HepG2 (cell line): ENCODE measurements around the gene ASIC3. TPM values are rescaled to one million over a fixed set of nuclear protein-coding genes. Genes with fewer than 3 reads are reported as not detected.

Experiments
- FOSL2 ChIP-seq: sonication (generic); formaldehyde crosslinking; IDR thresholded peaks from 2 replicates; pipeline ENCODE4 v1.4.0; 2020; ENCODE audit warnings: missing genetic modification reagents
- IRX3 ChIP-seq: sonication (generic); formaldehyde crosslinking; IDR thresholded peaks from 2 replicates; pipeline ENCODE4 v1.8.1; 2023; ENCODE audit warnings: mild to moderate bottlenecking, low read depth, missing genetic modification reagents, borderline replicate concordance
- KLF11 ChIP-seq: IDR thresholded peaks from 2 replicates; pipeline ENCODE4 v1.6.1; 2016; ENCODE audit warnings: missing compliant biosample characterization
- KLF12 ChIP-seq: sonication (generic); formaldehyde crosslinking; IDR thresholded peaks from 2 replicates; pipeline ENCODE4 v1.4.0; 2020; ENCODE audit warnings: missing genetic modification reagents, borderline replicate concordance
- MAZ ChIP-seq, 2 experiments: sonication (generic) in 1 of 2; formaldehyde crosslinking in 1 of 2; IDR thresholded peaks; 2 replicates each; pipeline versions ENCODE4 v1.5.0 to v1.6.1; 2012 to 2020; ENCODE audit warnings: low read depth in 2 of 2, mild to moderate bottlenecking in 2 of 2, borderline replicate concordance in 1 of 2, improper control_type of control experiment in 1 of 2, low read length in 1 of 2, missing genetic modification reagents in 1 of 2, moderate library complexity in 1 of 2
- POLR2AphosphoS5 ChIP-seq: IDR thresholded peaks from 2 replicates; pipeline ENCODE4 v1.6.1; 2012; ENCODE audit warnings: low read depth, low read length
- PRMT3 ChIP-seq: sonication (generic); formaldehyde crosslinking; IDR thresholded peaks from 2 replicates; pipeline ENCODE4 v1.8.1; 2022; ENCODE audit warnings: low read depth, mild to moderate bottlenecking, moderate library complexity, missing genetic modification reagents, borderline replicate concordance
- RELA ChIP-seq: sonication (generic); formaldehyde crosslinking; IDR thresholded peaks from 2 replicates; pipeline ENCODE4 v1.4.0; 2020; ENCODE audit warnings: missing genetic modification reagents
- TBX2 ChIP-seq: sonication (generic); formaldehyde crosslinking; IDR thresholded peaks from 2 replicates; pipeline ENCODE4 v1.5.0; 2020; ENCODE audit warnings: missing genetic modification reagents, mild to moderate bottlenecking, borderline replicate concordance
- TSC22D2 ChIP-seq: sonication (generic); formaldehyde crosslinking; IDR thresholded peaks from 2 replicates; pipeline ENCODE4 v1.5.1; 2020; ENCODE audit warnings: missing genetic modification reagents, mild to moderate bottlenecking, borderline replicate concordance
- ZFP41 ChIP-seq: sonication (generic); formaldehyde crosslinking; IDR thresholded peaks from 2 replicates; pipeline ENCODE4 v1.4.0; 2020; ENCODE audit warnings: mild to moderate bottlenecking, missing genetic modification reagents, borderline replicate concordance
- ZFX ChIP-seq: sonication (generic); formaldehyde crosslinking; IDR thresholded peaks from 2 replicates; pipeline ENCODE4 v1.4.0; 2020; ENCODE audit warnings: mild to moderate bottlenecking, low read depth, missing genetic modification reagents, moderate library complexity
- ZNF143 ChIP-seq: sonication (generic); formaldehyde crosslinking; IDR thresholded peaks from 2 replicates; pipeline ENCODE4 v1.4.0; 2020; ENCODE audit warnings: missing genetic modification reagents
- ZNF230 ChIP-seq: sonication (generic); formaldehyde crosslinking; IDR thresholded peaks from 2 replicates; pipeline ENCODE4 v1.4.0; 2020; ENCODE audit warnings: mild to moderate bottlenecking, missing genetic modification reagents
- ZNF3 ChIP-seq: IDR thresholded peaks from 2 replicates; pipeline ENCODE4 v1.7.0; 2017; ENCODE audit warnings: inconsistent platforms
- ZNF317 ChIP-seq: sonication (generic); formaldehyde crosslinking; IDR thresholded peaks from 2 replicates; pipeline ENCODE4 v1.5.0; 2020; ENCODE audit warnings: mild to moderate bottlenecking, missing genetic modification reagents
- ZNF703 ChIP-seq: sonication (generic); formaldehyde crosslinking; IDR thresholded peaks from 2 replicates; pipeline ENCODE4 v1.5.1; 2020; ENCODE audit warnings: missing genetic modification reagents, mild to moderate bottlenecking, moderate library complexity, borderline replicate concordance
- ZNF713 ChIP-seq: sonication (generic); formaldehyde crosslinking; IDR thresholded peaks from 2 replicates; pipeline ENCODE4 v1.4.0; 2020; ENCODE audit warnings: mild to moderate bottlenecking, missing genetic modification reagents
- ZSCAN22 ChIP-seq: sonication (generic); formaldehyde crosslinking; IDR thresholded peaks from 2 replicates; pipeline ENCODE4 v1.4.0; 2020; ENCODE audit warnings: mild to moderate bottlenecking, missing genetic modification reagents
- polyA plus RNA-seq, 8 experiments: library from polyadenylated mRNA; depleted of rRNA in 3 of 8; stranded (reverse) in 7 of 8; unstranded in 1 of 8; fragments of >200 nt; fragmentation: Illumina TruSeq in 4 of 8; extraction: Trizol in 4 of 8; gene quantifications; 2 replicates each; pipeline versions ENCODE4 v1.2.1 to v1.2.3, GENCODE V29; 2011 to 2016; ENCODE audit warnings: low read depth in 4 of 8, missing spikeins in 1 of 8, mixed read lengths in 1 of 8; ENCODE audit not compliant: insufficient read depth in 1 of 8
- total RNA-seq, 5 experiments: library from RNA; depleted of rRNA; stranded (reverse); fragments of >200 nt; fragmentation: Illumina TruSeq; extraction: Trizol; gene quantifications; 2 replicates each; pipeline ENCODE4 v1.2.3, GENCODE V29; 2016; ENCODE audit warnings: low read depth in 1 of 5
- TF ChIP-seq, protein P1 (sequence below): sonication (generic); formaldehyde crosslinking; IDR thresholded peaks from 2 replicates; pipeline ENCODE4 v1.4.0; 2020; ENCODE audit warnings: mild to moderate bottlenecking, missing genetic modification reagents
- TF ChIP-seq, protein P2 (sequence below): sonication (generic); formaldehyde crosslinking; IDR thresholded peaks from 2 replicates; pipeline ENCODE4 v1.8.1; 2022; ENCODE audit warnings: low read depth, mild to moderate bottlenecking, missing genetic modification reagents
- TF ChIP-seq, protein P3 (sequence below): sonication (generic); formaldehyde crosslinking; IDR thresholded peaks from 2 replicates; pipeline ENCODE4 v1.5.0; 2020; ENCODE audit warnings: mild to moderate bottlenecking, missing genetic modification reagents, borderline replicate concordance

ASIC3 gene
- total and polyA plus RNA-seq, 2 of the 13 experiments (the other 11 are each of a cell fraction or from before 2014, with no cell fraction given) = 0.51 TPM; not detected in 1

DNA sequence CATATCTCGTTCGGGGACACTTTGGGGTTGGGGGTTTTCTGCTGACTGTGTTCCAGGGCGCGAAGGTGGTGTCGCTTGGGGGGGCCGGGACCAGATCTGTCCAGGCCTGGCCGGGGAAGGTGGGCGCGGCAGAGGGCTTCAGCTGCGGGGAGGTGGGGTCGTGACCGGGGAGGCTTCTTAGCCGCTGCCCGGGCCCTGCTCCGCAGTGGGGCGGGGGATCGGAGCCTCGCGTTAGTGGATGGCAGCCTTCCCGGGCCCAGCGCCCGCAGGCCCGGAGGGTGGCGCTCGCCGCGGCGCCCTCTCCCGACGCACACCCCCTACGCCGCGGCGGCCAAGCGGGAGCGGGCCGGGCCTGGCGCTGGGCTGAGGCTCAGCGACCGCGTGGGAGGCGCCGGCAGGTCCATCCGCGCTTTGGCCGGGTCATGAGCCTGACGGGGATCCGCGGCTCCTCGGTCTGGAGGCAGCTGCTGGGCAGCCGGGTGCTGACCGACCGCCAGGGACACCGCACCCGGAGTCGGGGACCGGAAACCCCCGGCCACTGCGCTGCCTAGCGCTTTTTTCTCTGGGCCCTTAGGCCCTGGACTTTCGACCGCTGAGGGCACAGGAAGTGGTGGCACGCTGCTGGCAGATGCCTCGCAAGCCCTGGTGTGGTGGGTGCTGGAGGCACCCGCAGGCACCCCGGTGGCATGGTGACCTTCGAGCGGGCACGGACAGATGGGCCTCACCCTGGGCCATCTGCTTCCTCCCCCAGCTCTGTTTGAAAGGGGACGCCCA lies 39.1 kb downstream of the ASIC3 start (continued):
- peak; percentile 62; the same call in 1 of the 2 replicates for TF ChIP-seq IRX3 (CRISPR knock-in tag)
- TF ChIP-seq KLF12 (CRISPR knock-in tag) = no peak; the same call in 1 of the 2 replicates
- no peak for TF ChIP-seq ZNF230 (CRISPR knock-in tag)
- TF ChIP-seq, protein P1, sequence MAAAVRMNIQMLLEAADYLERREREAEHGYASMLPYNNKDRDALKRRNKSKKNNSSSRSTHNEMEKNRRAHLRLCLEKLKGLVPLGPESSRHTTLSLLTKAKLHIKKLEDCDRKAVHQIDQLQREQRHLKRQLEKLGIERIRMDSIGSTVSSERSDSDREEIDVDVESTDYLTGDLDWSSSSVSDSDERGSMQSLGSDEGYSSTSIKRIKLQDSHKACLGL = peak; percentile 68
- TF ChIP-seq POLR2AphosphoS5 = no peak
- TF ChIP-seq ZNF3 (CRISPR knock-in tag) = no peak
- TF ChIP-seq ZFP41 (CRISPR knock-in tag) = no peak
- no peak for TF ChIP-seq RELA (CRISPR knock-in tag)
- TF ChIP-seq ZSCAN22 (CRISPR knock-in tag) = no peak
- peak; percentile 90 for TF ChIP-seq ZFX (CRISPR knock-in tag)
- TF ChIP-seq TBX2 = 0 out of 2 replicates have a peak, but pooled peaks have one; percentile 12
- no peak for TF ChIP-seq MAZ (IDR thresholded peaks at IDR 0.05; ENCODE audit: borderline replicate concordance, low read depth, low read length)
- TF ChIP-seq MAZ (CRISPR knock-in tag; IDR thresholded peaks at IDR 0.05; ENCODE audit: low read depth) = peak; percentile 66; the same call in 1 of the 2 replicates
- peak; percentile 23; the same call in 1 of the 2 replicates for TF ChIP-seq FOSL2 (CRISPR knock-in tag)
- TF ChIP-seq, protein P2, sequence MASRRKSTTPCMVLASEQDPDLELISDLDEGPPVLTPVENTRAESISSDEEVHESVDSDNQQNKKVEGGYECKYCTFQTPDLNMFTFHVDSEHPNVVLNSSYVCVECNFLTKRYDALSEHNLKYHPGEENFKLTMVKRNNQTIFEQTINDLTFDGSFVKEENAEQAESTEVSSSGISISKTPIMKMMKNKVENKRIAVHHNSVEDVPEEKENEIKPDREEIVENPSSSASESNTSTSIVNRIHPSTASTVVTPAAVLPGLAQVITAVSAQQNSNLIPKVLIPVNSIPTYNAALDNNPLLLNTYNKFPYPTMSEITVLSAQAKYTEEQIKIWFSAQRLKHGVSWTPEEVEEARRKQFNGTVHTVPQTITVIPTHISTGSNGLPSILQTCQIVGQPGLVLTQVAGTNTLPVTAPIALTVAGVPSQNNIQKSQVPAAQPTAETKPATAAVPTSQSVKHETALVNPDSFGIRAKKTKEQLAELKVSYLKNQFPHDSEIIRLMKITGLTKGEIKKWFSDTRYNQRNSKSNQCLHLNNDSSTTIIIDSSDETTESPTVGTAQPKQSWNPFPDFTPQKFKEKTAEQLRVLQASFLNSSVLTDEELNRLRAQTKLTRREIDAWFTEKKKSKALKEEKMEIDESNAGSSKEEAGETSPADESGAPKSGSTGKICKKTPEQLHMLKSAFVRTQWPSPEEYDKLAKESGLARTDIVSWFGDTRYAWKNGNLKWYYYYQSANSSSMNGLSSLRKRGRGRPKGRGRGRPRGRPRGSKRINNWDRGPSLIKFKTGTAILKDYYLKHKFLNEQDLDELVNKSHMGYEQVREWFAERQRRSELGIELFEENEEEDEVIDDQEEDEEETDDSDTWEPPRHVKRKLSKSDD (CRISPR knock-in tag) = 0 out of 2 replicates have a peak, but pooled peaks have one; percentile 42
- TF ChIP-seq ZNF143 = peak; percentile 43; the same call in 1 of the 2 replicates
- no peak for TF ChIP-seq ZNF703 (CRISPR knock-in tag)
- no peak for TF ChIP-seq TSC22D2 (CRISPR knock-in tag)
- TF ChIP-seq ZNF713 (CRISPR knock-in tag) = no peak
- TF ChIP-seq KLF11 (CRISPR knock-in tag) = no peak
- 0 out of 2 replicates have a peak, but pooled peaks have one; percentile 5 for TF ChIP-seq ZNF317 (CRISPR knock-in tag)
- TF ChIP-seq, protein P3, sequence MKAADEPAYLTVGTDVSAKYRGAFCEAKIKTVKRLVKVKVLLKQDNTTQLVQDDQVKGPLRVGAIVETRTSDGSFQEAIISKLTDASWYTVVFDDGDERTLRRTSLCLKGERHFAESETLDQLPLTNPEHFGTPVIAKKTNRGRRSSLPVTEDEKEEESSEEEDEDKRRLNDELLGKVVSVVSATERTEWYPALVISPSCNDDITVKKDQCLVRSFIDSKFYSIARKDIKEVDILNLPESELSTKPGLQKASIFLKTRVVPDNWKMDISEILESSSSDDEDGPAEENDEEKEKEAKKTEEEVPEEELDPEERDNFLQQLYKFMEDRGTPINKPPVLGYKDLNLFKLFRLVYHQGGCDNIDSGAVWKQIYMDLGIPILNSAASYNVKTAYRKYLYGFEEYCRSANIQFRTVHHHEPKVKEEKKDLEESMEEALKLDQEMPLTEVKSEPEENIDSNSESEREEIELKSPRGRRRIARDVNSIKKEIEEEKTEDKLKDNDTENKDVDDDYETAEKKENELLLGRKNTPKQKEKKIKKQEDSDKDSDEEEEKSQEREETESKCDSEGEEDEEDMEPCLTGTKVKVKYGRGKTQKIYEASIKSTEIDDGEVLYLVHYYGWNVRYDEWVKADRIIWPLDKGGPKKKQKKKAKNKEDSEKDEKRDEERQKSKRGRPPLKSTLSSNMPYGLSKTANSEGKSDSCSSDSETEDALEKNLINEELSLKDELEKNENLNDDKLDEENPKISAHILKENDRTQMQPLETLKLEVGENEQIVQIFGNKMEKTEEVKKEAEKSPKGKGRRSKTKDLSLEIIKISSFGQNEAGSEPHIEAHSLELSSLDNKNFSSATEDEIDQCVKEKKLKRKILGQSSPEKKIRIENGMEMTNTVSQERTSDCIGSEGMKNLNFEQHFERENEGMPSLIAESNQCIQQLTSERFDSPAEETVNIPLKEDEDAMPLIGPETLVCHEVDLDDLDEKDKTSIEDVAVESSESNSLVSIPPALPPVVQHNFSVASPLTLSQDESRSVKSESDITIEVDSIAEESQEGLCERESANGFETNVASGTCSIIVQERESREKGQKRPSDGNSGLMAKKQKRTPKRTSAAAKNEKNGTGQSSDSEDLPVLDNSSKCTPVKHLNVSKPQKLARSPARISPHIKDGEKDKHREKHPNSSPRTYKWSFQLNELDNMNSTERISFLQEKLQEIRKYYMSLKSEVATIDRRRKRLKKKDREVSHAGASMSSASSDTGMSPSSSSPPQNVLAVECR (CRISPR knock-in tag) = peak; percentile 81; the same call in 1 of the 2 replicates
- 0 out of 2 replicates have a peak, but pooled peaks have one; percentile 78 for TF ChIP-seq PRMT3 (CRISPR knock-in tag)
